ENCODE data around the gene AKAP11. TPM values are rescaled to one million over a fixed set of nuclear protein-coding genes. Genes with fewer than 3 reads are reported as not detected.

The AKAP11 gene
- polyA plus RNA-seq, 3 donors = 1.2 to 6.8 (median 1.7) TPM

DNA sequence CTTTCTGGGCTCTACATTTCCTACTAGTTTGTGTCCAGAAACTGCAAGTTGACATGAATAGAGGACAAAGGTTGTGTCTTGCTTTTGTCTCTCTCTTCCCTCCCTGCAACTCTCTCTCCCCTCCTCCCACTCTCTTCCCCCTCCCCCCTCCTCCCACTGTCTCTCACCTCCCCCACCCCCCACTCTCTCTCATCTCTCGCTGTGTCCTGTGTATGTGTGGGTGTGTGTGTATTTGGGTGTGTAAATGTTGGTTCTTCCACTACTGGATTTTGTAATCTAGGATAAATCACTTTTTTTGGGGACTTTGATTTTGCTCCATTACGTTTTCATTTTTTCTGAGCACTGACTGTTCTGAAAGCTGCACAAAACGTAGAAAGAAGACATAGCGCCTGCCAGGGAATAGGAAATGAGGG is 48.4 kb downstream of the AKAP11 start:
- Mint-ChIP-seq H3K36me3 (peaks cover 43 to 52% of the 10 kb centered on the region in 2 donors), H3K4me3 (no peak overlapping the region), H3K27ac (peak overlapping the region in 1 of 7 donors; percentile 46), H3K4me1 (no peaks in the 10 kb centered on the region), H3K9me3 (no peaks in the 10 kb centered on the region), H3K27me3 (ENCODE audit: low read depth in 3 of 3) (no peaks in the 10 kb centered on the region)
- no peak for DNase-seq
- H3K9ac ChIP-seq (ENCODE audit: insufficient read depth, low read length, poor library complexity, severe bottlenecking) = no peak overlapping the region
- no peaks in the 10 kb centered on the region for H4K20me1 ChIP-seq (ENCODE audit: insufficient read depth, low read length)
- H3K4me3 ChIP-seq (replicated peaks in 1 of 3; ENCODE audit: low read depth in 2 of 3, low read length in 3 of 3) = no peak overlapping the region
- no peak overlapping the region for H3K27ac ChIP-seq (ENCODE audit: low read depth in 1 of 2, low read length in 2 of 2)
- H3K9me3 ChIP-seq (replicated peaks in 1 of 2; ENCODE audit: control insufficient read depth in 1 of 2, insufficient read depth in 1 of 2, low read length in 2 of 2) = no peaks in the 10 kb centered on the region
- 100% methylated on average over 1 of the region's 4 CpGs for WGBS (ENCODE audit: insufficient coverage)
- no peaks in the 10 kb centered on the region for H3K4me1 ChIP-seq (ENCODE audit: control insufficient read depth in 1 of 2, insufficient read depth in 2 of 2, low read length in 2 of 2)
- TF ChIP-seq, protein P1, sequence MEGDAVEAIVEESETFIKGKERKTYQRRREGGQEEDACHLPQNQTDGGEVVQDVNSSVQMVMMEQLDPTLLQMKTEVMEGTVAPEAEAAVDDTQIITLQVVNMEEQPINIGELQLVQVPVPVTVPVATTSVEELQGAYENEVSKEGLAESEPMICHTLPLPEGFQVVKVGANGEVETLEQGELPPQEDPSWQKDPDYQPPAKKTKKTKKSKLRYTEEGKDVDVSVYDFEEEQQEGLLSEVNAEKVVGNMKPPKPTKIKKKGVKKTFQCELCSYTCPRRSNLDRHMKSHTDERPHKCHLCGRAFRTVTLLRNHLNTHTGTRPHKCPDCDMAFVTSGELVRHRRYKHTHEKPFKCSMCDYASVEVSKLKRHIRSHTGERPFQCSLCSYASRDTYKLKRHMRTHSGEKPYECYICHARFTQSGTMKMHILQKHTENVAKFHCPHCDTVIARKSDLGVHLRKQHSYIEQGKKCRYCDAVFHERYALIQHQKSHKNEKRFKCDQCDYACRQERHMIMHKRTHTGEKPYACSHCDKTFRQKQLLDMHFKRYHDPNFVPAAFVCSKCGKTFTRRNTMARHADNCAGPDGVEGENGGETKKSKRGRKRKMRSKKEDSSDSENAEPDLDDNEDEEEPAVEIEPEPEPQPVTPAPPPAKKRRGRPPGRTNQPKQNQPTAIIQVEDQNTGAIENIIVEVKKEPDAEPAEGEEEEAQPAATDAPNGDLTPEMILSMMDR (IDR thresholded peaks at IDR 0.05) = no peak
- intact Hi-C loops (cut with micrococcal nuclease) = no loop called here
- H3K27me3 ChIP-seq (ENCODE audit: control insufficient read depth in 2 of 2, insufficient read depth in 2 of 2, low read length in 2 of 2) = no peaks in the 10 kb centered on the region
- H2AFZ ChIP-seq (ENCODE audit: insufficient read depth, low read depth, low read length, poor library complexity, severe bottlenecking) = no peak overlapping the region
- H3K4me2 ChIP-seq (replicated peaks; ENCODE audit: extremely low read depth, low read length, poor library complexity, severe bottlenecking) = no peak overlapping the region
- peaks cover 21 to 77% of the 10 kb centered on the region in 2 donors for H3K36me3 ChIP-seq (replicated peaks in 1 of 2; ENCODE audit: control insufficient read depth in 1 of 2, insufficient read depth in 2 of 2, low read length in 2 of 2)
- no peaks in the 10 kb centered on the region for H3K79me2 ChIP-seq (ENCODE audit: insufficient read depth, low read length)

DNA sequence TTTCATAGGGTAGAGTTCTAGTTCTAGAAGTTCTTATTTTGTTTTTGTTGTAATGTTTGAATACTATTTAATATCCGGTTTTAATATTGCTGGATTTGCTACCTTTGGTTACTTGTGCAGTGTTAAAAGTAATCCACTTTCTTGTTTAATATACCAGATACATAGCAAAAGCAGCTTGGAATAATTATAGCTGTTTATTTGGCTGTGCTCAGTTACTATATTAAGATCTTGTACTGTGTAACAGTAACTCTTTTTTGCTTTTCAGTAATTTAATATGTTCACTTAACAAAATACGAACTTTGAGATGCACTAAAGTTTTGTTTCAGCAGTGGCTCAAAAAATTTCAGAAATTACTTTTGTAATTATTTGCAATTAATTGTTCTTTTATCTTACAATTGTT is 50.9 kb downstream of the AKAP11 start:
- Histone ChIP-seq H3K36me3 (replicated peaks in 1 of 2; ENCODE audit: control insufficient read depth in 1 of 2, insufficient read depth in 2 of 2, low read length in 2 of 2) (peaks cover 11 to 53% of the 10 kb centered on the region in 2 donors), H4K20me1 (ENCODE audit: insufficient read depth, low read length) (no peaks in the 10 kb centered on the region), H2AFZ (ENCODE audit: insufficient read depth, low read depth, low read length, poor library complexity, severe bottlenecking) (no peak overlapping the region), H3K4me3 (replicated peaks in 1 of 3; ENCODE audit: low read depth in 2 of 3, low read length in 3 of 3) (no peak overlapping the region), H3K4me2 (replicated peaks; ENCODE audit: extremely low read depth, low read length, poor library complexity, severe bottlenecking) (no peak overlapping the region), H3K4me1 (ENCODE audit: control insufficient read depth in 1 of 2, insufficient read depth in 2 of 2, low read length in 2 of 2) (no peaks in the 10 kb centered on the region), H3K27me3 (ENCODE audit: control insufficient read depth in 2 of 2, insufficient read depth in 2 of 2, low read length in 2 of 2) (no peaks in the 10 kb centered on the region), H3K9ac (ENCODE audit: insufficient read depth, low read length, poor library complexity, severe bottlenecking) (no peak overlapping the region), H3K9me3 (replicated peaks in 1 of 2; ENCODE audit: control insufficient read depth in 1 of 2, insufficient read depth in 1 of 2, low read length in 2 of 2) (no peaks in the 10 kb centered on the region), H3K79me2 (ENCODE audit: insufficient read depth, low read length) (no peaks in the 10 kb centered on the region), H3K27ac (ENCODE audit: low read depth in 1 of 2, low read length in 2 of 2) (no peak overlapping the region)
- no peak overlapping the region for H3K27ac Mint-ChIP-seq
- H3K36me3 Mint-ChIP-seq = peaks cover 30 to 34% of the 10 kb centered on the region in 2 donors
- no peaks in the 10 kb centered on the region for H3K4me1 Mint-ChIP-seq
- H3K4me3 Mint-ChIP-seq = no peak overlapping the region
- intact Hi-C loops (cut with micrococcal nuclease) = no loop called here
- peaks cover 0 to 3% (median 0%) of the 10 kb centered on the region in 3 donors for H3K27me3 Mint-ChIP-seq (ENCODE audit: low read depth in 3 of 3)
- no peak for DNase-seq
- WGBS (ENCODE audit: insufficient coverage) = no CpG with 5 or more reads among the region's 2 CpGs
- TF ChIP-seq, protein P1 (IDR thresholded peaks at IDR 0.05) = no peak
- H3K9me3 Mint-ChIP-seq = no peaks in the 10 kb centered on the region
